Adrenal gland (tissue), 19 donors: Measurements from ENCODE around the gene HMG20B. TPM values are rescaled to one million over a fixed set of nuclear protein-coding genes. Genes with fewer than 3 reads are reported as not detected.

Experiments
- DNase-seq, 7 donors: peaks; one replicate each; pipeline ENCODE4 v3.0.0-alpha.2; 2019 to 2020
- H3K27ac ChIP-seq, 5 donors: fragments of 200-600 bp; sonication (generic) in 4 of 5; 1 replicate in 3 of 5; 2 replicates in 2 of 5; pipeline versions ENCODE4 v1.5.1 to v1.8.0; 2016 to 2020; ENCODE audit warnings: mild to moderate bottlenecking in 1 of 5
- H3K27me3 ChIP-seq: fragments of 200-600 bp; 2 replicates; pipeline ENCODE4 v1.8.0; 2021
- H3K36me3 ChIP-seq, 2 donors: fragments of 200-600 bp; replicated peaks in 1 of 2; 1 replicate in 1 of 2; 2 replicates in 1 of 2; pipeline versions ENCODE4 v1.5.1 to v1.8.0; 2018 to 2022
- H3K4me1 ChIP-seq, 2 donors: fragments of 200-600 bp; replicated peaks in 1 of 2; 1 replicate in 1 of 2; 2 replicates in 1 of 2; pipeline versions ENCODE4 v1.5.1 to v1.8.0; 2018 to 2021
- H3K4me3 ChIP-seq, 4 donors: fragments of 200-600 bp; sonication (generic) in 3 of 4; one replicate each; pipeline ENCODE4 v1.5.1; 2016 to 2018
- H3K9me3 ChIP-seq, 3 donors: fragments of 200-600 bp; sonication (generic) in 1 of 3; replicated peaks in 1 of 3; 1 replicate in 2 of 3; 2 replicates in 1 of 3; pipeline versions ENCODE4 v1.5.1 to v1.8.0; 2016 to 2021
- CTCF ChIP-seq, 6 experiments: fragments of 450-650 bp in 4 of 6; fragments of 200-600 bp in 2 of 6; sonication (generic) in 1 of 6; IDR thresholded peaks; 1 replicate in 5 of 6; 2 replicates in 1 of 6; pipeline versions ENCODE4 v1.5.1 to v1.8.0; 2016 to 2021; ENCODE audit warnings: antibody characterized with exemption in 6 of 6, mild to moderate bottlenecking in 2 of 6, moderate library complexity in 1 of 6
- POLR2A ChIP-seq, 2 donors: fragments of 450-650 bp; IDR thresholded peaks; one replicate each; pipeline ENCODE4 v1.6.1; 2017; ENCODE audit warnings: antibody characterized with exemption in 2 of 2, mild to moderate bottlenecking in 2 of 2, moderate library complexity in 1 of 2
- WGBS, 4 donors: extraction: QIAGEN DNeasy Blood & Tissue Kit in 2 of 4; methylation state at CpG; one replicate each; pipeline versions ENCODE4 v1.1.5 to v1.1.7; 2013 to 2017; 5-methylcytosine and 5-hydroxymethylcytosine counted together
- intact Hi-C, 2 donors: fragments of 100-400 bp; cut with DNase I; formaldehyde crosslinking; loops; one replicate each; pipeline versions ENCODE4 v1.14.1 to v1.15.0; 2022 to 2023
- long read RNA-seq, 10 donors: library from polyadenylated mRNA in 3 of 10; unstranded in 2 of 10; stranded (forward) in 1 of 10; transcript quantifications; one replicate each; pipeline ENCODE4 v2.0.0 and lab custom pipeline, GENCODE V29; 2021 to 2026
- polyA plus RNA-seq, 3 donors: library from polyadenylated mRNA; stranded (reverse); fragments of 200-250 nt in 2 of 3; fragments of 350-450 nt in 1 of 3; fragmentation: Illumina TruSeq in 1 of 3; extraction: RNeasy Lipid Tissue Mini Kit (QIAGEN cat#74804) in 1 of 3; gene quantifications; one replicate each; pipeline ENCODE4 v1.2.3, GENCODE V29; 2013 to 2014
- total RNA-seq, 9 donors: library from RNA; depleted of rRNA in 4 of 9; stranded (reverse); fragments of >200 nt in 4 of 9; fragments of 120-200 nt in 1 of 9; fragmentation: NEBNext Ultra II Directional in 1 of 9; extraction: Animal tissue kit (Norgen Biotek cat#: 25700) in 1 of 9; gene quantifications; one replicate each; pipeline versions ENCODE4 v1.1.0 to v1.2.4, GENCODE V29; 2013 to 2023
- donor health status: healthy with polysubstance abuse.
- donor health status: Bipolar disorder and iron deficiency.
- donor health status: DM: yes; HTN: yes; CAD: no.
- donor health status: DM: no; HTN: no; CAD: no.
- donor health status: DM: no; HTN: no; CAD: no.
- donor health status: DM: yes; HTN: yes; CAD: no.

Gene HMG20B
- 100 to 1,000 TPM in 5 of 9 donors, 10 to 100 TPM in 4; 49.3 to 137 (median 105) TPM for total RNA-seq
- 100 to 1,000 TPM in 1 of 3 donors, 10 to 100 TPM in 2; 18.1 to 178 (median 100.0) TPM for polyA plus RNA-seq
- long read RNA-seq, donor 1, transcript HMG20B-202 (10 exons, 1,596 nt) = major isoform, 16 of 29 reads
- long read RNA-seq, donor 1, partial matches to known transcripts = 11 of 29 reads
- long read RNA-seq, donor 1, other reads (novel, unspliced or antisense) = 0 of 29 reads
- long read RNA-seq, donor 2, transcript HMG20B-202 (10 exons, 1,596 nt) = major isoform, 14 of 18 reads
- long read RNA-seq, donor 2, partial matches to known transcripts = 0 of 18 reads
- long read RNA-seq, donor 2, other reads (novel, unspliced or antisense) = 0 of 18 reads
- long read RNA-seq, donor 3, transcript HMG20B-202 (10 exons, 1,596 nt) = major isoform, 7 of 9 reads
- long read RNA-seq, donor 3, partial matches to known transcripts = 0 of 9 reads
- long read RNA-seq, donor 3, other reads (novel, unspliced or antisense) = 0 of 9 reads
- long read RNA-seq, donor 4, transcript HMG20B-202 (10 exons, 1,596 nt) = major isoform, 43 of 57 reads
- long read RNA-seq, donor 4, partial matches to known transcripts = 6 of 57 reads
- long read RNA-seq, donor 4, other reads (novel, unspliced or antisense) = 8 of 57 reads
- long read RNA-seq, donor 5, transcript HMG20B-202 (10 exons, 1,596 nt) = major isoform, 147 of 195 reads
- long read RNA-seq, donor 5, partial matches to known transcripts = 23 of 195 reads
- long read RNA-seq, donor 5, other reads (novel, unspliced or antisense) = 22 of 195 reads
- long read RNA-seq, donor 6, transcript HMG20B-202 (10 exons, 1,596 nt) = major isoform, 25 of 37 reads
- long read RNA-seq, donor 6, partial matches to known transcripts = 7 of 37 reads
- long read RNA-seq, donor 6, other reads (novel, unspliced or antisense) = 5 of 37 reads
- long read RNA-seq, donor 7, transcript HMG20B-202 (10 exons, 1,596 nt) = major isoform, 11 of 14 reads
- long read RNA-seq, donor 7, partial matches to known transcripts = 0 of 14 reads
- long read RNA-seq, donor 7, other reads (novel, unspliced or antisense) = 0 of 14 reads
- long read RNA-seq, donor 8, transcript HMG20B-202 (10 exons, 1,596 nt) = major isoform, 18 of 25 reads
- long read RNA-seq, donor 8, partial matches to known transcripts = 5 of 25 reads
- long read RNA-seq, donor 8, other reads (novel, unspliced or antisense) = 0 of 25 reads
- long read RNA-seq, donor 9, transcript HMG20B-202 (10 exons, 1,596 nt) = major isoform, 6 of 20 reads
- long read RNA-seq, donor 9, partial matches to known transcripts = 10 of 20 reads
- long read RNA-seq, donor 9, other reads (novel, unspliced or antisense) = 0 of 20 reads
- long read RNA-seq, donor 10, transcript HMG20B-202 (10 exons, 1,596 nt) = major isoform, 10 of 10 reads
- long read RNA-seq, donor 10, partial matches to known transcripts = 0 of 10 reads
- long read RNA-seq, donor 10, other reads (novel, unspliced or antisense) = 0 of 10 reads

GRCh38 chr19:3572855-3573161 is at the start of gene HMG20B:
TSS of gene HMG20B (plus strand) at chr19:3572944. CDS start at chr19:3573310, 366 bp downstream.
- intact Hi-C loops = no loop called here
- H3K36me3 ChIP-seq = no peaks in the 10 kb centered on the region
- H3K27me3 ChIP-seq = no peaks in the 10 kb centered on the region
- peak in 1 of 2 donors; percentile 48 for TF ChIP-seq POLR2A (IDR thresholded peaks at IDR 0.05)
- TF ChIP-seq CTCF (IDR thresholded peaks at IDR 0.05) = no peak
- no peaks in the 10 kb centered on the region for H3K9me3 ChIP-seq
- 0 to 2% (median 1%) methylated on average over 11 to 29 of the region's 30 CpGs; no CpG with 5 or more reads in 1 of the 4 donors for WGBS, 4 donors
- H3K4me3 ChIP-seq = peak within 1 kb of the TSS; percentile 47 to 84 (median 77)
- no peak for DNase-seq
- peaks cover 11 to 25% of the 10 kb centered on the region in 2 donors for H3K4me1 ChIP-seq
- peak within 1 kb of the TSS in 4 of 5 donors; percentile 69 to 91 (median 74) for H3K27ac ChIP-seq

- no peak for TF ChIP-seq CTCF (IDR thresholded peaks at IDR 0.05)
- H3K9me3 ChIP-seq = no peaks in the 10 kb centered on the region
- no peak overlapping the region for H3K4me3 ChIP-seq
- intact Hi-C loops = no loop called here
- peak overlapping the region in 3 of 5 donors; percentile 32 to 78 (median 72) for H3K27ac ChIP-seq
- peaks cover 15 to 30% of the 10 kb centered on the region in 2 donors for H3K4me1 ChIP-seq
- peaks cover 0 to 46% of the 10 kb centered on the region in 2 donors for H3K36me3 ChIP-seq
- H3K27me3 ChIP-seq = no peaks in the 10 kb centered on the region
- no peak for DNase-seq
- WGBS, 4 donors = 84 to 88% (median 86%) methylated on average over 7 to 21 of the region's 21 CpGs
Observed at GRCh38 chr19:3523361-3524077, 49.2 kb upstream of the HMG20B start.

- Histone ChIP-seq H3K4me1 (peaks cover 15 to 30% of the 10 kb centered on the region in 2 donors), H3K4me3 (no peak overlapping the region), H3K36me3 (peaks cover 0 to 46% of the 10 kb centered on the region in 2 donors), H3K27ac (peak overlapping the region in 4 of 5 donors; percentile 10 to 78 (median 58)), H3K27me3 (no peaks in the 10 kb centered on the region), H3K9me3 (no peaks in the 10 kb centered on the region)
- 55 to 68% (median 60%) methylated on average over 3 to 33 of the region's 33 CpGs for WGBS, 4 donors
- intact Hi-C loops = no loop called here
- TF ChIP-seq POLR2A (IDR thresholded peaks at IDR 0.05) (peak in 1 of 2 donors; percentile 59), CTCF (IDR thresholded peaks at IDR 0.05) (no peak)
- DNase-seq = peak; percentile 89 to 96 (median 93)
Observed at GRCh38 chr19:3524078-3524842, 48.5 kb upstream of the HMG20B start.
